IPS-18a (cell line): Measurements from ENCODE around the gene SSX2IP.
"Not testable (repeated sequence)": the region's sequence is repeated elsewhere in the genome, so short reads cannot be mapped to it uniquely, and the experiment has no call there.

Experiments
- H3K27ac ChIP-seq: one replicate; pipeline ENCODE4 v1.5.1; 2013; ENCODE audit warnings: low read length
- H3K27me3 ChIP-seq: one replicate; pipeline ENCODE4 v1.6.1; 2013; ENCODE audit warnings: mild to moderate bottlenecking, low read length; ENCODE audit not compliant: control insufficient read depth, insufficient read depth
- H3K36me3 ChIP-seq: one replicate; pipeline ENCODE4 v1.6.1; 2013; ENCODE audit warnings: low read depth, low read length; ENCODE audit not compliant: control insufficient read depth
- H3K4me1 ChIP-seq: one replicate; pipeline ENCODE4 v1.6.1; 2013; ENCODE audit warnings: low read depth, low read length; ENCODE audit not compliant: control insufficient read depth
- H3K4me3 ChIP-seq: one replicate; pipeline ENCODE4 v1.5.1; 2013; ENCODE audit warnings: low read length
- H3K9ac ChIP-seq: one replicate; pipeline ENCODE4 v1.6.1; 2013; ENCODE audit warnings: mild to moderate bottlenecking, low read length, moderate library complexity
- H3K9me3 ChIP-seq: one replicate; pipeline ENCODE4 v1.6.1; 2013; ENCODE audit warnings: low read depth, low read length; ENCODE audit not compliant: control insufficient read depth

Gene SSX2IP

DNA sequence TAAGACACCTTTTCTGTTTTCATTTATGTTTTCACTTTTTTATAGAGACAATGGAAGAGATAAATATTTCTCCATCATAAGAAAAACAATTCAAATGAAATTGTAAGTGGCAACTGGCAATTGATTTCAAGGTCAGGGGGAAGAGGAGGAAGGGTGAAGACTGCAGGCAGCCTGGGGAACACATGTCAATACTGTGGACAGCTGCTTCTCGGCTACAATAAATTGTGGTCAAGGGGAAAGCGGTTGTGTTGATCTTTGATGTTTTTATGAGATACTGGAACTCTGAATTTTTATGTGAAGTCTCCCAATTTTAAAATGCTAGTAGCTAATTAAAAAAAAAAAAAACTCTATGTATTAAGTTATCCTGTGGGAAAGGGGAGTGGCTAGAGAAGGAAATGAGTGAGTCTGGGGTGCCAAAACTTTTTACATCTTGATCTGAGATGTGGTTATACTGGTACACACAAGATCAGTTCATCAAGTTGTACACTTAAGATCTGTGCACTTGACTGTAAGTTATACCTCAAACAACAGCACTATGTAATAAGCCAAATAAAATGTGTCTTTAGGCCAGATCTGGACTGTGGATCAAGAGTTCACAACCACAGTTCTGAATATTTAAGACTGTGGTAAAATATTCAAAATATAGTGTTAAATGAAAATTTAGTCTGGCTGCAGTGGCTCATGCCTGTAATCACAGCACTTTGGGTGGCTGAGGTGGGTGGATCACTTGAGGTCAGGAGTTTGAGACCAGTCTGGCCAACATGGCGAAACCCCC is 18.0 kb downstream of the SSX2IP start:
- no peak overlapping the region for H3K4me3 ChIP-seq
- H3K9me3 ChIP-seq, result no peaks in the 10 kb centered on the region
- no peaks in the 10 kb centered on the region for H3K27me3 ChIP-seq
- no peak overlapping the region for H3K9ac ChIP-seq
- no peak overlapping the region for H3K27ac ChIP-seq
- H3K4me1 ChIP-seq, result peaks cover 28% of the 10 kb centered on the region
- peaks cover 8% of the 10 kb centered on the region for H3K36me3 ChIP-seq

DNA sequence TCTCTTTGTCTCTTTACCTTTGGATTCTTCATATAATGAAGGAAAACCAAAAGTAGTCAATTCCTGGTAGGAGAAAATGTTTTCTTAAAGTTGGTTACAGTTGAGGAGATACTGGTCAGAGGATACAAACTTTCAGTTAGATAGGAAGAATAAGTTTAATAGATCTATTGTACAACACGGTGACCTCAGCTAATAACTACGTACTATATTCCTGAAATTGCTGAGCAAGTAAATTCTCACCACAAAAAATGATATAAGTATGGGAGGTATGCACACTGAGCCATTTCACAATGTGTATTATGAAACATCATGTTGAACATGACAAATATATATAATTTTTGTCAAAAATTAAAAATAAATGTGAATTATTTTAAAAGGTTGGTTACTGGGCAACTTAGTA is 20.4 kb downstream of the SSX2IP start:
- Histone ChIP-seq H3K4me1 (peaks cover 18% of the 10 kb centered on the region), H3K9me3 (no peaks in the 10 kb centered on the region), H3K27ac (no peak overlapping the region), H3K9ac (no peak overlapping the region), H3K36me3 (peaks cover 8% of the 10 kb centered on the region), H3K4me3 (no peak overlapping the region), H3K27me3 (no peaks in the 10 kb centered on the region)

DNA sequence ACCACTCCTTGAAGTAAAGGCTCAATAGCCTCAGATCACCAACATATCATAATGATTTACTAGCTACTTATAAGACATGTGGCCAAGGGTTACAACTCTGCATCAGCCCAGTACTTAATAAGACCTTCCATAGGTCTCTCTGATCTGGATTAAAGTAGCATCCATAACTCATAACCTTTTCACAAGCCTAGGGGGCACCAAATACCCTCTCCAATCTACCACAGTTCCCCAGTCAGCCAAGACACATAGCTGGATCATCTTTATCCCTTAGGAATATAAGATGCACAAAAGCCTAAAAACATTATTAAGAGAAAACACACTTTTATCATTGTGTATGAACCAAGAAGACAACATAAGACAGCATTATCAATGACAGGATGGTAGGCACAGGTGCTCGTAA is 22.1 kb downstream of the SSX2IP start:
- Histone ChIP-seq H3K4me3 (no peak overlapping the region), H3K36me3 (peaks cover 8% of the 10 kb centered on the region), H3K9me3 (no peaks in the 10 kb centered on the region), H3K4me1 (peaks cover 5% of the 10 kb centered on the region), H3K27me3 (no peaks in the 10 kb centered on the region), H3K9ac (no peak overlapping the region), H3K27ac (no peak overlapping the region)

DNA sequence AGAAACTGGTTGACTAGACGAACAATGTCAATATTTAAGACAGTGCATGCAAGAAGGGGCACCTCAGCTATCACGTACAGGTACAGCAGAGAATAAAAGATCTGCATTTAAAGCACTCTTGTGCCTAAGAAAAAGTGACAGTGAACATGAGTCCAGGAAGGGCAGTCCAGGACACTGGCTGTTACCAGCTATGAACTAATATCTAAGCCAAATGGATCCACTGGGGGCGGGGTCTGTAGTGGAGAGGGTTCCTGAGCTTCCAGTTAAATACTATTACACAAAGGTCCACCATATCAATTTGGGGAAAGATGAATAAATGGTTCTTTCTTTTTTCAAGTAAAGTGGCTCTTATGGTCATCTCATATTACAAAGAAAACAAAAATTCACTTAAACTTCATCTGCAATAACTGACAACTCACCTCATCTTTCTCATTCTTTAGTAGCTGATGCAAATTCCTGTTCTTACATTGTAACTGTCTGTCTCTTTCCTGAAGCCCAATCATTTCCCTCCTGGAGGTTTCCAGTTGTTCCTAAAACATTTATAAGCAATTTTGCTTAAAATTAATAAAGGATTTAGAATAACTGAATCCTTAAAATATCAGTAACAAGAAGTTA is 24.5 kb downstream of the SSX2IP start:
- Histone ChIP-seq H3K9me3 (no peaks in the 10 kb centered on the region), H3K9ac (no peak overlapping the region), H3K27ac (no peak overlapping the region)

DNA sequence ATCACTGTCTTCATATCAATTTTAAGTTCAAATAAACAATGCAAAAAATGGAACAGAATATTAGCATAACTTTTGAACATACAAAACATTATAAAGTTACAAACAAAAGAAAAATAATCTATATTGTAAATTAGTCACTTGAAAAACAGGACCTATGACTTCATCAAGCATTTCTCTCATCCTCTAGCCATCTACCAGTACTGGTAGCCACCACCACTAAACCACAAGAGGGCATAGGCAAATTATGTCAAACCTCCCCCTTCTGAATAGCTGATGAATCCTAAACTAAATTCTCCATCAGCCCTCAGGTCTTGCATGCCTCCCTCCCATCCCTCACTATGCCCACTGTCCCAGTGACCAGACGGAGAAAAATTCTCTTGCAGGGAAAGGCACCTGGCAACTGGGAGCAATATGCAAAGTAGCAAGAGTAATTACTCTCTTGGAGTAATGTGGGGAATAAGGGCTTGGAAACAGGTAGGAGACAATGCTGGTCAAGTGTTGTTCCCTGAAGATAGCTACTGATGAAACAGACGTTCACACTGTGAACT is 37.1 kb downstream of the SSX2IP start:
- Histone ChIP-seq H3K9ac (no peak overlapping the region), H3K9me3 (no peaks in the 10 kb centered on the region), H3K27me3 (no peaks in the 10 kb centered on the region), H3K36me3 (peaks cover 42% of the 10 kb centered on the region), H3K27ac (no peak overlapping the region), H3K4me3 (no peak overlapping the region), H3K4me1 (no peaks in the 10 kb centered on the region)

More for the DNA sequence above, 24.5 kb downstream of the SSX2IP start:
- Histone ChIP-seq H3K36me3 (peaks cover 20% of the 10 kb centered on the region), H3K4me1 (no peaks in the 10 kb centered on the region), H3K27me3 (no peaks in the 10 kb centered on the region), H3K4me3 (no peak overlapping the region)

DNA sequence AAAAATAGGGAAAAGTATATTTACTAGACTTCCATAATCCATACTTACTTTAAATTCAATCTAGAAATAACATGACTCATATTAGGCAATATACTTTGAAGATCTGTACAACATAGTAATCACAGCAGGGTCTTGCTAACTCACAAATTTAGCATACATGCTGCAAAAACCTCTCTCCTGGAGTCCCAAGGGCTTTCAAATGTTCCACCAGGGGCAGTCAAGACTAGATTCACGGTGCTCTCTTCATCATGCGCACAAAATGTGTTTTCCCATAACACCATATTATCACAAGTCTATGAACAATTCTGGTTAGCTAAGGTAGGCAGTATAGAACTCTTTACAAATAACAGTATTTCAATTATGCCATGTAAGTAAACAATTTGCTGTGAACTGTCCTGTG is 45.8 kb downstream of the SSX2IP start:
- no peaks in the 10 kb centered on the region for H3K4me1 ChIP-seq
- H3K36me3 ChIP-seq, result peaks cover 19% of the 10 kb centered on the region
- H3K9ac ChIP-seq, result no peak overlapping the region
- no peaks in the 10 kb centered on the region for H3K9me3 ChIP-seq
- H3K4me3 ChIP-seq, result no peak overlapping the region
- H3K27ac ChIP-seq, result no peak overlapping the region
- no peaks in the 10 kb centered on the region for H3K27me3 ChIP-seq

DNA sequence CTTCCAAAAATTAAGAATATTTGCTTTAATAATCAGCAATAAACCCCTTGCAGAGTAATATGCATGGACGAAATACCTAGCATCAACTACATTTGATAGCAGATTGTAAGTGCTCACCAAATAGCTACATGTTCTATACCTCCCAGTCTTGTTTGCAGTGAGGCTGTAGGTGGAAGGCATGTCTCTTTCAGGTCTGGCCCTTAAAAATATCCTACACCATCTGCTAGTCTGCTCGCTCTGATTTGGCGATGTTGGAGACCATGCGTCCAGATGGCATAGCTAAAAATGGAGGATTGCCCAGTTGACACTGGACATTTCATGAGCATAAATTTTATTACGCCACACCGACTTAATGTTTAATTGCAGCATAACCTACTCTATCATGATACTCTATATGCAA is 47.1 kb downstream of the SSX2IP start:
- no peaks in the 10 kb centered on the region for H3K4me1 ChIP-seq
- no peaks in the 10 kb centered on the region for H3K27me3 ChIP-seq
- no peaks in the 10 kb centered on the region for H3K9me3 ChIP-seq
- no peak overlapping the region for H3K4me3 ChIP-seq
- no peak overlapping the region for H3K9ac ChIP-seq
- peaks cover 9% of the 10 kb centered on the region for H3K36me3 ChIP-seq
- H3K27ac ChIP-seq, result no peak overlapping the region

DNA sequence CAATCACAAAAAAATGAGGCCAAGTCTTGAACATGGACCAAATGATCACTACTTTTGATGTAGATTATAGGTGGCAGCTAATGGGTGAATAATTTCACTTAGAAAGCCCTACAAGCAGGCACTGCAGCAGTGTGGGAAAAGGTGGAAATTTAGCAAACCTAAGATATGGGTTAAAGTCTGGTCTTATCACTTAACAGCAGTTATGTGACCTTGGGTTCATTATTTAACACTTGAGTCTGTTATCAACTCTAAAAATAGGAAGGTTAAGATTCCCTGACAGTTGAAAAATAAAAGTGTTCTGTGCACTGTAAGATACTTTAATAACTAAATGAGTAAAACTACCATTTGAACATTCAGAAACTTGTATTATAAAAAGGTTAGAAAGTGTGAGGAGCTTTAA is 47.5 kb downstream of the SSX2IP start:
- no peaks in the 10 kb centered on the region for H3K9me3 ChIP-seq
- no peak overlapping the region for H3K4me3 ChIP-seq
- no peak overlapping the region for H3K9ac ChIP-seq
- H3K27me3 ChIP-seq, result no peaks in the 10 kb centered on the region
- H3K27ac ChIP-seq, result no peak overlapping the region
- H3K36me3 ChIP-seq, result peaks cover 9% of the 10 kb centered on the region
- no peaks in the 10 kb centered on the region for H3K4me1 ChIP-seq

DNA sequence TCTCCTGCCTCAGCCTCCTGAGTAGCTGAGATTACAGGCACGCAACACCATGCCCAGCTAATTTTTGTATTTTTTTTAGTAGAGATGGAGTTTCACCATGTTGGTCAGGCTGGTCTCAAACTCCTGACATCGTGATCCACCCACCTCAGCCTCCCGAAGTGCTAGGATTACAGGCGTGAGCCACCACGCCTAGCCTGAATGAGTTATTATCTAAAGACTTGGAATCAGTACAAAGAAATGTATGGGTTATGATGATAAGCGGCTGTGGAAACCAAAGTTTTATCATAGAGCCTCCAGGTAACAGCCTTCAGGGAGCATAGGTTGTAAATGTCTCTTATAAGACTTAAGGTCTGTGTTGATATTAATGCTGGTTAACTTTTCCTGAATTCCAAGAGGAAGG is 50.5 kb downstream of the SSX2IP start:
- not testable (repeated sequence) for H3K9me3 ChIP-seq, H3K9ac ChIP-seq, H3K4me3 ChIP-seq, H3K27ac ChIP-seq, H3K36me3 ChIP-seq, H3K27me3 ChIP-seq, H3K4me1 ChIP-seq

DNA sequence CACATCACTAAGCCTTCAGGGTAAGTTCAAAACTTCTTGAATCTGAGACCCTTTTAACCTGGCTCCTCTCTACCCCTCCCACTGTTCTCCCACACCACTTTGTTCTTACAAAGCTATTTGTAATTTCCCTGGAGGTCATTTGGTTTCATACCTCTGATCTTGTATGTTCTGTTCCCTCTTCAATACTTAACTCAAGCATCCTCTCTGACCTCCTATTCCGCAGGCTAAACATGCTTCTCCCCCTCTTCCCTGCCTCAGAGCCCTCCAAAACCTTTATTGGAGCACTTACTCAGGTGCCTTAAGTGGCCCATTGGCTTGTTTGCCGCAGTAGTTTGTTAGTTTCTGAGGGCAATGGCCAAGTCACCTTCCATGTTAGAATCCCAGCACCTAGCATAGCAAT is 54.8 kb downstream of the SSX2IP start:
- no peaks in the 10 kb centered on the region for H3K36me3 ChIP-seq

DNA sequence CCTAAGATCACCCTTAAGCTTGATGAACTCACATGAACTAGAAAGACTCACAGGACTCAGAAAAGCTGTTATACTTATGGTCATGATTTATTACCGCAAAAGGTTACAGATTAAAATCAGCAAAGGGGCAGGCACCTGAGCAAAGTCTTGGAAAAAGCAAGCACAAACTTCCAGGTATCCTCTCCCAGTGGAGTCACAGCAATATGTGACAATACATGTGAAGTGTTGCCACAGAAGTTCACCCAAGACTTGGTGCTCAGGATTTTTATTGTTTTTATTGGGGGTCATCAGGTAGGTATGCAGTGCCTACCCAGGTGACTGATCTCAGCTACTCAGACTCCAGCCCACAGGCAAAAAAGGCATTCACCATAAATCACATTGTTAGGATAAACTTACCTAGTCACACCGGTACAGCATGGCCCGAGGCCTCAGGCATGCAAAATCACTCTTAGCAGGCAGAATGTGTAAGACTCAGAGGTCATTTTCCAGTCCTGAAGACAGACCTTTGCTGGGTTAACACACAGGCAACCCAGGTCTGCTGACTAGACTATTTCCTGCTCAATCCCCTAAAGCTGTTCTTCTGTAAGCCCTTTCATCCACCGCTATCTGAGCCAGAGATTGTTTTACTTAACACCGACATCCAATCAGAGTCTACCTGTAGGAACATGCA is 55.6 kb downstream of the SSX2IP start:
- Histone ChIP-seq H3K27me3 (no peaks in the 10 kb centered on the region), H3K9ac (no peak overlapping the region), H3K27ac (no peak overlapping the region), H3K4me3 (no peak overlapping the region), H3K9me3 (no peaks in the 10 kb centered on the region), H3K36me3 (no peaks in the 10 kb centered on the region), H3K4me1 (no peaks in the 10 kb centered on the region)

More for the DNA sequence above, 54.8 kb downstream of the SSX2IP start:
- no peak overlapping the region for H3K4me3 ChIP-seq
- H3K9me3 ChIP-seq, result no peaks in the 10 kb centered on the region
- H3K4me1 ChIP-seq, result no peaks in the 10 kb centered on the region
- H3K27me3 ChIP-seq, result no peaks in the 10 kb centered on the region
- no peak overlapping the region for H3K27ac ChIP-seq
- H3K9ac ChIP-seq, result no peak overlapping the region
